ENCODE data around the gene SLC66A3.

- TF ChIP-seq JUND (IDR thresholded peaks at IDR 0.05) = no peak
- no peak for TF ChIP-seq CTCF (IDR thresholded peaks at IDR 0.05; ENCODE audit: low read depth, low read length, missing input control)
- TF ChIP-seq MAX (IDR thresholded peaks at IDR 0.05) = no peak
- TF ChIP-seq SP1 (IDR thresholded peaks at IDR 0.05) = no peak
- TF ChIP-seq NR2F2 (IDR thresholded peaks at IDR 0.05) = no peak
- no peak for TF ChIP-seq GABPA (IDR thresholded peaks at IDR 0.05 in 1 of 2, conservative IDR thresholded peaks at IDR 0.05 in 1 of 2)
- no peak for TF ChIP-seq RAD21 (IDR thresholded peaks at IDR 0.05)
- TF ChIP-seq TAF1 (conservative IDR thresholded peaks at IDR 0.05) = no peak
- TF ChIP-seq REST (IDR thresholded peaks at IDR 0.05) = no peak
- TF ChIP-seq, protein P1, sequence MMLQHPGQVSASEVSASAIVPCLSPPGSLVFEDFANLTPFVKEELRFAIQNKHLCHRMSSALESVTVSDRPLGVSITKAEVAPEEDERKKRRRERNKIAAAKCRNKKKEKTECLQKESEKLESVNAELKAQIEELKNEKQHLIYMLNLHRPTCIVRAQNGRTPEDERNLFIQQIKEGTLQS (IDR thresholded peaks at IDR 0.05) = no peak
- TF ChIP-seq YY1 (IDR thresholded peaks at IDR 0.05) = no peak
- TF ChIP-seq FOXA2 (IDR thresholded peaks at IDR 0.05) = no peak
- no peak for TF ChIP-seq EGR1 (IDR thresholded peaks at IDR 0.05; ENCODE audit: low read depth in 2 of 2)
- no peak for TF ChIP-seq ZBTB33 (IDR thresholded peaks at IDR 0.05)
Observed at GRCh38 chr2:11157731-11158130, 2.5 kb downstream of the SLC66A3 start.
